ENCODE results near the gene ATP13A5.

The ATP13A5 gene

GRCh38 chr3:193240850-193241706 is 137.5 kb downstream of the ATP13A5 start, which contains the start of gene PLAAT1:
Gene PLAAT1, plus strand, starts transcription at chr3:193241222. Its CDS starts 14,429 bp downstream, at chr3:193255651.
- Histone ChIP-seq H3K9me3 (replicated peaks in 1 of 2; ENCODE audit: control insufficient read depth in 2 of 2, insufficient read depth in 1 of 2, low read depth in 1 of 2, low read length in 2 of 2) (no peaks in the 10 kb centered on the region), H4K8ac (ENCODE audit: low read depth, low read length) (peak within 1 kb of the TSS; percentile 55), H3K9ac (ENCODE audit: low read depth, low read length, poor library complexity) (peak within 1 kb of the TSS; percentile 37), H2AK5ac (ENCODE audit: low read depth, low read length) (no peak within 1 kb of the TSS), H3K18ac (ENCODE audit: low read length) (peak within 1 kb of the TSS; percentile 93), H3K4me3 (ENCODE audit: low read length in 2 of 2) (peak within 1 kb of the TSS; percentile 53 to 91), H3K4me2 (ENCODE audit: insufficient read depth, low read length, poor library complexity, severe bottlenecking) (peak within 1 kb of the TSS; percentile 91), H3K4me1 (ENCODE audit: control insufficient read depth in 2 of 2, insufficient read depth in 1 of 2, low read depth in 1 of 2, low read length in 2 of 2) (peaks cover 0 to 3% of the 10 kb centered on the region in 2 donors), H2AFZ (ENCODE audit: low read length) (peak within 1 kb of the TSS; percentile 96), H4K91ac (ENCODE audit: low read depth, low read length, poor library complexity) (no peak within 1 kb of the TSS), H3K27me3 (ENCODE audit: control insufficient read depth in 3 of 3, insufficient read depth in 3 of 3, low read depth in 1 of 3, low read length in 3 of 3) (peaks cover 0 to 37% (median 11%) of the 10 kb centered on the region in 3 experiments), H2BK5ac (ENCODE audit: low read length) (peak within 1 kb of the TSS; percentile 82), H3K27ac (replicated peaks; ENCODE audit: low read length) (peak within 1 kb of the TSS; percentile 25), H2BK15ac (ENCODE audit: low read length) (peak within 1 kb of the TSS; percentile 91), H3K4ac (ENCODE audit: low read length) (peak within 1 kb of the TSS; percentile 25), H3K14ac (ENCODE audit: low read length) (peak within 1 kb of the TSS; percentile 91), H3K23ac (ENCODE audit: low read depth, low read length, poor library complexity) (peak within 1 kb of the TSS; percentile 78), H2BK12ac (ENCODE audit: low read length) (no peak within 1 kb of the TSS), H2BK120ac (ENCODE audit: low read depth, low read length) (peak within 1 kb of the TSS; percentile 95), H3K36me3 (replicated peaks in 1 of 2; ENCODE audit: control insufficient read depth in 2 of 2, insufficient read depth in 2 of 2, low read length in 2 of 2) (no peaks in the 10 kb centered on the region), H3K79me1 (ENCODE audit: low read depth, low read length) (no peaks in the 10 kb centered on the region)
- no CpG with 5 or more reads among the region's 93 CpGs for WGBS, 2 donors (ENCODE audit: extremely low coverage in 2 of 2, insufficient read length in 2 of 2, insufficient replicate concordance in 1 of 2)
- peak; percentile 57 for DNase-seq (ENCODE audit: low spot score)

GRCh38 chr3:193240436-193240849 is 138.1 kb downstream of the ATP13A5 start:
- no peak for DNase-seq (ENCODE audit: low spot score)
- Histone ChIP-seq H3K4me3 (ENCODE audit: low read length in 2 of 2) (peak overlapping the region; percentile 53 to 91), H2AFZ (ENCODE audit: low read length) (peak overlapping the region; percentile 96), H3K9me3 (replicated peaks in 1 of 2; ENCODE audit: control insufficient read depth in 2 of 2, insufficient read depth in 1 of 2, low read depth in 1 of 2, low read length in 2 of 2) (no peaks in the 10 kb centered on the region), H2BK12ac (ENCODE audit: low read length) (no peak overlapping the region), H3K18ac (ENCODE audit: low read length) (peak overlapping the region; percentile 93), H3K27ac (replicated peaks; ENCODE audit: low read length) (peak overlapping the region; percentile 25), H3K27me3 (ENCODE audit: control insufficient read depth in 3 of 3, insufficient read depth in 3 of 3, low read depth in 1 of 3, low read length in 3 of 3) (peaks cover 0 to 37% (median 11%) of the 10 kb centered on the region in 3 experiments), H3K4me2 (ENCODE audit: insufficient read depth, low read length, poor library complexity, severe bottlenecking) (peak overlapping the region; percentile 76), H4K8ac (ENCODE audit: low read depth, low read length) (no peak overlapping the region), H2AK5ac (ENCODE audit: low read depth, low read length) (no peak overlapping the region), H2BK5ac (ENCODE audit: low read length) (peak overlapping the region; percentile 82), H3K4ac (ENCODE audit: low read length) (no peak overlapping the region), H2BK120ac (ENCODE audit: low read depth, low read length) (peak overlapping the region; percentile 95), H3K9ac (ENCODE audit: low read depth, low read length, poor library complexity) (peak overlapping the region; percentile 37), H3K79me1 (ENCODE audit: low read depth, low read length) (no peaks in the 10 kb centered on the region), H4K91ac (ENCODE audit: low read depth, low read length, poor library complexity) (no peak overlapping the region), H3K14ac (ENCODE audit: low read length) (no peak overlapping the region), H2BK15ac (ENCODE audit: low read length) (peak overlapping the region; percentile 39), H3K36me3 (replicated peaks in 1 of 2; ENCODE audit: control insufficient read depth in 2 of 2, insufficient read depth in 2 of 2, low read length in 2 of 2) (no peaks in the 10 kb centered on the region), H3K4me1 (ENCODE audit: control insufficient read depth in 2 of 2, insufficient read depth in 1 of 2, low read depth in 1 of 2, low read length in 2 of 2) (peaks cover 0 to 3% of the 10 kb centered on the region in 2 donors), H3K23ac (ENCODE audit: low read depth, low read length, poor library complexity) (no peak overlapping the region)
- WGBS, 2 donors (ENCODE audit: extremely low coverage in 2 of 2, insufficient read length in 2 of 2, insufficient replicate concordance in 1 of 2), result no CpG with 5 or more reads among the region's 9 CpGs

- no peak overlapping the region for H3K14ac ChIP-seq (ENCODE audit: low read length)
- no peak overlapping the region for H3K9ac ChIP-seq (ENCODE audit: low read depth, low read length, poor library complexity)
- WGBS, 2 donors (ENCODE audit: extremely low coverage in 2 of 2, insufficient read length in 2 of 2, insufficient replicate concordance in 1 of 2), result no CpG with 5 or more reads among the region's 5 CpGs
- H3K27me3 ChIP-seq (ENCODE audit: control insufficient read depth in 3 of 3, insufficient read depth in 3 of 3, low read depth in 1 of 3, low read length in 3 of 3), result peaks cover 0 to 30% (median 8%) of the 10 kb centered on the region in 3 experiments
- H2BK12ac ChIP-seq (ENCODE audit: low read length), result no peak overlapping the region
- no peak overlapping the region for H2BK5ac ChIP-seq (ENCODE audit: low read length)
- H3K79me1 ChIP-seq (ENCODE audit: low read depth, low read length), result no peaks in the 10 kb centered on the region
- H3K9me3 ChIP-seq (replicated peaks in 1 of 2; ENCODE audit: control insufficient read depth in 2 of 2, insufficient read depth in 1 of 2, low read depth in 1 of 2, low read length in 2 of 2), result no peaks in the 10 kb centered on the region
- DNase-seq (ENCODE audit: low spot score), result no peak
- H3K27ac ChIP-seq (replicated peaks; ENCODE audit: low read length), result no peak overlapping the region
- H4K91ac ChIP-seq (ENCODE audit: low read depth, low read length, poor library complexity), result no peak overlapping the region
- H2AK5ac ChIP-seq (ENCODE audit: low read depth, low read length), result no peak overlapping the region
- no peak overlapping the region for H3K18ac ChIP-seq (ENCODE audit: low read length)
- H2BK15ac ChIP-seq (ENCODE audit: low read length), result no peak overlapping the region
- no peak overlapping the region for H3K4ac ChIP-seq (ENCODE audit: low read length)
- H3K4me1 ChIP-seq (ENCODE audit: control insufficient read depth in 2 of 2, insufficient read depth in 1 of 2, low read depth in 1 of 2, low read length in 2 of 2), result peaks cover 0 to 3% of the 10 kb centered on the region in 2 donors
- no peak overlapping the region for H3K4me2 ChIP-seq (ENCODE audit: insufficient read depth, low read length, poor library complexity, severe bottlenecking)
- H3K36me3 ChIP-seq (replicated peaks in 1 of 2; ENCODE audit: control insufficient read depth in 2 of 2, insufficient read depth in 2 of 2, low read length in 2 of 2), result no peaks in the 10 kb centered on the region
- H3K23ac ChIP-seq (ENCODE audit: low read depth, low read length, poor library complexity), result no peak overlapping the region
- no peak overlapping the region for H2BK120ac ChIP-seq (ENCODE audit: low read depth, low read length)
- H4K8ac ChIP-seq (ENCODE audit: low read depth, low read length), result no peak overlapping the region
- peak overlapping the region; percentile 43 for H2AFZ ChIP-seq (ENCODE audit: low read length)
- no peak overlapping the region for H3K4me3 ChIP-seq (ENCODE audit: low read length in 2 of 2)
Observed at GRCh38 chr3:193237030-193237429, 141.5 kb downstream of the ATP13A5 start.

- peaks cover 0 to 26% (median 4%) of the 10 kb centered on the region in 3 experiments for H3K27me3 ChIP-seq (ENCODE audit: control insufficient read depth in 3 of 3, insufficient read depth in 3 of 3, low read depth in 1 of 3, low read length in 3 of 3)
- no peak overlapping the region for H4K8ac ChIP-seq (ENCODE audit: low read depth, low read length)
- H3K4ac ChIP-seq (ENCODE audit: low read length), result no peak overlapping the region
- no peak overlapping the region for H2BK12ac ChIP-seq (ENCODE audit: low read length)
- no peaks in the 10 kb centered on the region for H3K36me3 ChIP-seq (replicated peaks in 1 of 2; ENCODE audit: control insufficient read depth in 2 of 2, insufficient read depth in 2 of 2, low read length in 2 of 2)
- H3K9ac ChIP-seq (ENCODE audit: low read depth, low read length, poor library complexity), result no peak overlapping the region
- no peaks in the 10 kb centered on the region for H3K79me1 ChIP-seq (ENCODE audit: low read depth, low read length)
- H2BK120ac ChIP-seq (ENCODE audit: low read depth, low read length), result no peak overlapping the region
- no peak overlapping the region for H2AFZ ChIP-seq (ENCODE audit: low read length)
- H3K27ac ChIP-seq (replicated peaks; ENCODE audit: low read length), result no peak overlapping the region
- no peak overlapping the region for H2BK15ac ChIP-seq (ENCODE audit: low read length)
- H3K4me3 ChIP-seq (ENCODE audit: low read length in 2 of 2), result no peak overlapping the region
- DNase-seq (ENCODE audit: low spot score), result no peak
- H3K14ac ChIP-seq (ENCODE audit: low read length), result no peak overlapping the region
- no peaks in the 10 kb centered on the region for H3K9me3 ChIP-seq (replicated peaks in 1 of 2; ENCODE audit: control insufficient read depth in 2 of 2, insufficient read depth in 1 of 2, low read depth in 1 of 2, low read length in 2 of 2)
- no peak overlapping the region for H2BK5ac ChIP-seq (ENCODE audit: low read length)
- no peak overlapping the region for H2AK5ac ChIP-seq (ENCODE audit: low read depth, low read length)
- peaks cover 0 to 3% of the 10 kb centered on the region in 2 donors for H3K4me1 ChIP-seq (ENCODE audit: control insufficient read depth in 2 of 2, insufficient read depth in 1 of 2, low read depth in 1 of 2, low read length in 2 of 2)
- H4K91ac ChIP-seq (ENCODE audit: low read depth, low read length, poor library complexity), result no peak overlapping the region
- H3K23ac ChIP-seq (ENCODE audit: low read depth, low read length, poor library complexity), result no peak overlapping the region
- H3K18ac ChIP-seq (ENCODE audit: low read length), result no peak overlapping the region
- no peak overlapping the region for H3K4me2 ChIP-seq (ENCODE audit: insufficient read depth, low read length, poor library complexity, severe bottlenecking)
- WGBS, 2 donors (ENCODE audit: extremely low coverage in 2 of 2, insufficient read length in 2 of 2, insufficient replicate concordance in 1 of 2), result no CpG with 5 or more reads among the region's 4 CpGs
Observed at GRCh38 chr3:193236599-193236998, 142.0 kb downstream of the ATP13A5 start.

Data from neuronal stem cell (in vitro differentiated cells).